ENCODE data around the gene CYS1. TPM values are rescaled to one million over a fixed set of nuclear protein-coding genes. Genes with fewer than 3 reads are reported as not detected.

The CYS1 gene
- polyA plus RNA-seq, 3 donors: not detected

DNA sequence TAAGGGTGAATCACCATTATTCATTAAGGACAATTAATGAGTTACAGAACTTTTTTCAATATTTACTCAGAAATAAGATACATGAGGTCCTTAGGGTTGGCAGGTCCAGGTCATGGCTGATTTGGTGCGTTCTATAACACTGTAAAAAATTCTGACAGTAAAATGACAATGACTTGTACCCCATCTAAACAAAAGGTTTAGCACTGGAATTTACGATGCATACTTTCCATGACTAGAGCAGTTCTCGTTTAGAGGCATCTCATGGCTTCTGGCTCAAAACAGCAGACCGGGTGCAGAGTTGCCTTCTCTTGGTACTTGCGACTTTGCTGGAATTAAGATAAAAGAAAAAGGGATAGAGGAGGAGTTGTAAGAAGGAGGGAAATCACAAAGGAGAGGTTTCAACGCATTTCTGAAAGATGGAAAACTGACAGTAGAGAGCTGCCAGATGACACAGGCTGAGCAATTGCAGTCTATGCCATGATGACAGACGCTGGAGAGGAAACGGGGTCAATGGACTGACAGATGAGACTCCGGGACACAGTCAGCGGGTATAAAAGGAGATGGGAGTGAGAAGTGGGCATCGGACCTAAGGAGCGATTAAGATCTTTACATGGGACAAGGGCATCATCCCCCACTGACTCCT is 4.1 kb upstream of the CYS1 start:
- Histone ChIP-seq H2AFZ (ENCODE audit: insufficient read depth, low read depth, low read length, poor library complexity, severe bottlenecking) (no peak overlapping the region), H4K20me1 (ENCODE audit: insufficient read depth, low read length) (no peaks in the 10 kb centered on the region), H3K9ac (ENCODE audit: insufficient read depth, low read length, poor library complexity, severe bottlenecking) (no peak overlapping the region), H3K36me3 (replicated peaks in 1 of 2; ENCODE audit: control insufficient read depth in 1 of 2, insufficient read depth in 2 of 2, low read length in 2 of 2) (no peaks in the 10 kb centered on the region), H3K4me1 (ENCODE audit: control insufficient read depth in 1 of 2, insufficient read depth in 2 of 2, low read length in 2 of 2) (peaks cover 8 to 13% of the 10 kb centered on the region in 2 donors), H3K4me2 (replicated peaks; ENCODE audit: extremely low read depth, low read length, poor library complexity, severe bottlenecking) (no peak overlapping the region), H3K79me2 (ENCODE audit: insufficient read depth, low read length) (no peaks in the 10 kb centered on the region), H3K4me3 (replicated peaks in 1 of 3; ENCODE audit: low read depth in 2 of 3, low read length in 3 of 3) (no peak overlapping the region), H3K9me3 (replicated peaks in 1 of 2; ENCODE audit: control insufficient read depth in 1 of 2, insufficient read depth in 1 of 2, low read length in 2 of 2) (no peaks in the 10 kb centered on the region), H3K27ac (ENCODE audit: low read depth in 1 of 2, low read length in 2 of 2) (no peak overlapping the region), H3K27me3 (ENCODE audit: control insufficient read depth in 2 of 2, insufficient read depth in 2 of 2, low read length in 2 of 2) (peaks cover 53 to 59% of the 10 kb centered on the region in 2 donors)
- Mint-ChIP-seq H3K4me1 (peaks cover 7% of the 10 kb centered on the region), H3K27me3 (ENCODE audit: low read depth in 3 of 3) (peaks cover 58 to 78% (median 63%) of the 10 kb centered on the region in 3 donors), H3K9me3 (peaks cover 0 to 13% (median 2%) of the 10 kb centered on the region in 7 donors), H3K27ac (no peak overlapping the region), H3K36me3 (no peaks in the 10 kb centered on the region), H3K4me3 (peak overlapping the region in 1 of 2 donors; percentile 56)
- no peak for DNase-seq
- TF ChIP-seq, protein P1, sequence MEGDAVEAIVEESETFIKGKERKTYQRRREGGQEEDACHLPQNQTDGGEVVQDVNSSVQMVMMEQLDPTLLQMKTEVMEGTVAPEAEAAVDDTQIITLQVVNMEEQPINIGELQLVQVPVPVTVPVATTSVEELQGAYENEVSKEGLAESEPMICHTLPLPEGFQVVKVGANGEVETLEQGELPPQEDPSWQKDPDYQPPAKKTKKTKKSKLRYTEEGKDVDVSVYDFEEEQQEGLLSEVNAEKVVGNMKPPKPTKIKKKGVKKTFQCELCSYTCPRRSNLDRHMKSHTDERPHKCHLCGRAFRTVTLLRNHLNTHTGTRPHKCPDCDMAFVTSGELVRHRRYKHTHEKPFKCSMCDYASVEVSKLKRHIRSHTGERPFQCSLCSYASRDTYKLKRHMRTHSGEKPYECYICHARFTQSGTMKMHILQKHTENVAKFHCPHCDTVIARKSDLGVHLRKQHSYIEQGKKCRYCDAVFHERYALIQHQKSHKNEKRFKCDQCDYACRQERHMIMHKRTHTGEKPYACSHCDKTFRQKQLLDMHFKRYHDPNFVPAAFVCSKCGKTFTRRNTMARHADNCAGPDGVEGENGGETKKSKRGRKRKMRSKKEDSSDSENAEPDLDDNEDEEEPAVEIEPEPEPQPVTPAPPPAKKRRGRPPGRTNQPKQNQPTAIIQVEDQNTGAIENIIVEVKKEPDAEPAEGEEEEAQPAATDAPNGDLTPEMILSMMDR (IDR thresholded peaks at IDR 0.05): no peak
- intact Hi-C loops (cut with micrococcal nuclease): no loop called here
- 81% methylated on average over 9 of the region's 12 CpGs for WGBS (ENCODE audit: insufficient coverage)

DNA sequence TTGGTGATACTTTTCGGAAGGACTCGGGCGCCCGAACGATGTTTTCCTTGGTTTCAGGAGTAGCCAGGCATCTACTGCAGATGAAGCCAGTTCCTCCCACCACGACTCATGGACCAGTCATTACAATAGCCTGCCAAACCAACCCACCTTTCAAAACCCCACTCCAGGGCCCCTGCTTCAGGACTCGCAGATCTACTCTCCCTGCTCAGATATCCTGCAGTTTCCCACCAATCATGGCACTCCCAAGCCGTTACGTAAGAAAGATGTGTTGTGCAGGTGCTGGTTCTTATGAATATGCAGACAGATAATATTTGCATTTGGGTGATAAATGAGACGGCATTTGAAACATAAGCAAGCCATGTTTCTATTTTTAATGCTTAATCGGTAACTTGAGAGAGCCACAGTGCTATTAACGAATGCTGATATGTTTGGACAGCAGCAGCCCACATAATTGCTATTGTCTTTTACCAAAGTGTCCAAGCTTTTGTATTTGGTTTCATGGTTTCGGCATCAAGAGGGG is 3.5 kb upstream of the CYS1 start:
- no peak overlapping the region for H2AFZ ChIP-seq (ENCODE audit: insufficient read depth, low read depth, low read length, poor library complexity, severe bottlenecking)
- no peaks in the 10 kb centered on the region for H3K79me2 ChIP-seq (ENCODE audit: insufficient read depth, low read length)
- H3K4me3 Mint-ChIP-seq: peak overlapping the region in 1 of 2 donors; percentile 65
- no peaks in the 10 kb centered on the region for H4K20me1 ChIP-seq (ENCODE audit: insufficient read depth, low read length)
- peaks cover 8 to 17% of the 10 kb centered on the region in 2 donors for H3K4me1 ChIP-seq (ENCODE audit: control insufficient read depth in 1 of 2, insufficient read depth in 2 of 2, low read length in 2 of 2)
- H3K27ac Mint-ChIP-seq: no peak overlapping the region
- no peaks in the 10 kb centered on the region for H3K36me3 ChIP-seq (replicated peaks in 1 of 2; ENCODE audit: control insufficient read depth in 1 of 2, insufficient read depth in 2 of 2, low read length in 2 of 2)
- WGBS (ENCODE audit: insufficient coverage): 94% methylated on average over 3 of the region's 13 CpGs
- TF ChIP-seq, protein P1 (IDR thresholded peaks at IDR 0.05): no peak
- no peak overlapping the region for H3K4me2 ChIP-seq (replicated peaks; ENCODE audit: extremely low read depth, low read length, poor library complexity, severe bottlenecking)
- peaks cover 0 to 13% (median 4%) of the 10 kb centered on the region in 7 donors for H3K9me3 Mint-ChIP-seq
- peaks cover 59 to 65% of the 10 kb centered on the region in 2 donors for H3K27me3 ChIP-seq (ENCODE audit: control insufficient read depth in 2 of 2, insufficient read depth in 2 of 2, low read length in 2 of 2)
- no peak for DNase-seq
- peaks cover 0 to 3% of the 10 kb centered on the region in 2 donors for H3K36me3 Mint-ChIP-seq
- peaks cover 0 to 5% of the 10 kb centered on the region in 2 donors for H3K9me3 ChIP-seq (replicated peaks in 1 of 2; ENCODE audit: control insufficient read depth in 1 of 2, insufficient read depth in 1 of 2, low read length in 2 of 2)
- intact Hi-C loops (cut with micrococcal nuclease): no loop called here
- no peak overlapping the region for H3K9ac ChIP-seq (ENCODE audit: insufficient read depth, low read length, poor library complexity, severe bottlenecking)
- peaks cover 64 to 80% (median 67%) of the 10 kb centered on the region in 3 donors for H3K27me3 Mint-ChIP-seq (ENCODE audit: low read depth in 3 of 3)
- H3K4me3 ChIP-seq (replicated peaks in 1 of 3; ENCODE audit: low read depth in 2 of 3, low read length in 3 of 3): no peak overlapping the region
- H3K27ac ChIP-seq (ENCODE audit: low read depth in 1 of 2, low read length in 2 of 2): no peak overlapping the region
- peaks cover 12% of the 10 kb centered on the region for H3K4me1 Mint-ChIP-seq

All from CD14-positive monocyte (primary cell).